LHCN-M2 (cell line): ENCODE measurements around the gene PIP5K1A. TPM values are rescaled to one million over a fixed set of nuclear protein-coding genes. Genes with fewer than 3 reads are reported as not detected.
"Not testable (repeated sequence)": the region's sequence is repeated elsewhere in the genome, so short reads cannot be mapped to it uniquely, and the experiment has no call there.

ENCODE experiments used
- DNase-seq: peaks from one replicate; pipeline ENCODE4 v3.0.0-alpha.2; 2012; ENCODE audit warnings: low read depth
- polyA plus RNA-seq: library from polyadenylated mRNA; unstranded; fragments of >200 nt; gene quantifications from one replicate; pipeline ENCODE4 v1.2.1, GENCODE V29; 2012; ENCODE audit warnings: missing spikeins
- total RNA-seq: library from RNA; depleted of rRNA; stranded (reverse); fragments of >200 nt; gene quantifications from 2 replicates; pipeline ENCODE4 v1.2.3, GENCODE V29; 2014; rRNA removed

The PIP5K1A gene, protein sequence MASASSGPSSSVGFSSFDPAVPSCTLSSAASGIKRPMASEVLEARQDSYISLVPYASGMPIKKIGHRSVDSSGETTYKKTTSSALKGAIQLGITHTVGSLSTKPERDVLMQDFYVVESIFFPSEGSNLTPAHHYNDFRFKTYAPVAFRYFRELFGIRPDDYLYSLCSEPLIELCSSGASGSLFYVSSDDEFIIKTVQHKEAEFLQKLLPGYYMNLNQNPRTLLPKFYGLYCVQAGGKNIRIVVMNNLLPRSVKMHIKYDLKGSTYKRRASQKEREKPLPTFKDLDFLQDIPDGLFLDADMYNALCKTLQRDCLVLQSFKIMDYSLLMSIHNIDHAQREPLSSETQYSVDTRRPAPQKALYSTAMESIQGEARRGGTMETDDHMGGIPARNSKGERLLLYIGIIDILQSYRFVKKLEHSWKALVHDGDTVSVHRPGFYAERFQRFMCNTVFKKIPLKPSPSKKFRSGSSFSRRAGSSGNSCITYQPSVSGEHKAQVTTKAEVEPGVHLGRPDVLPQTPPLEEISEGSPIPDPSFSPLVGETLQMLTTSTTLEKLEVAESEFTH
- 48.9 and 49.7 TPM in 2 replicates for total RNA-seq
- polyA plus RNA-seq: 33.5 TPM

DNA sequence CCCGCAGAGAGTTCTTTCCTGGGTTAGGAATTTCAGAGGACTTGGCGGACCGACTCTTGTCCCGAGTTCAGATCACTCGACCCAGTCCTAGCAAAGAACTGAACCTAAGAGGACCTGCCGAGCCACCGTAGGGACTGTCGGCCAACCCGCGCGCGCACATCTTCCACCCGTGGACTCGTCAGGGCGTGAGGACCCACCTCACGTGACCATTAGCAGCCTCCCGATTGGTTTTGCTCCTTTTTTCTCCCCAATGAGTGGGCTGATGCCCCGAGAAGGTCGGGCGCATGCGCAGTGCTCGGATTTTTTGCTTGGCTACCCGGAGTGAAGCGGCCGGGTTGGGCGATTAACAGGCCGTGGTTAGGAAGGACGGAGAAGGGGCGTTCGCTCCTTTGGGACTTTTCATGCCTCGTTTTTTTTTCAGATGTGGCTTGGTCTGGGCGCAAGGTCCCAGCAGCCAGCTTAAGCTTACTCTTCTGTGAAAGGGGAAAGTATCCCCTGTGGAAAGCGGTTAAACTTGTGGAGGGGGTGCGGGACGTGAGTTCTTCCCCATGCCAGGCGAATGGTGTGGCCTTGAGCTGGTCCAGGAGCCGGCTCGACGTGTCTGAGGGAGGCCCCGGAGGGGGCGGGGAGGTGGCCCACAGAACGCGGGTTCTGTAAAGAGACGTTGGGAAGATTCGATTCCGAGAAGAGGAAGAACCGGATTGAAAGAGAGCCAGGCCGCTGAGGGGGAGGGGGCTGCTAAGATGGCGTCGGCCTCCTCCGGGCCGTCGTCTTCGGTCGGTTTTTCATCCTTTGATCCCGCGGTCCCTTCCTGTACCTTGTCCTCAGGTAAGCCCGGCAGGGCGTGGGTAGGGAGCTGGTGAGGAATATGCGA lies at the start of gene PIP5K1A:
Gene PIP5K1A, plus strand, starts transcription at position 299 of the 874 bp plus-strand sequence. Its CDS starts 445 bp downstream, at position 744.
- DNase-seq: peak; percentile 99

DNA sequence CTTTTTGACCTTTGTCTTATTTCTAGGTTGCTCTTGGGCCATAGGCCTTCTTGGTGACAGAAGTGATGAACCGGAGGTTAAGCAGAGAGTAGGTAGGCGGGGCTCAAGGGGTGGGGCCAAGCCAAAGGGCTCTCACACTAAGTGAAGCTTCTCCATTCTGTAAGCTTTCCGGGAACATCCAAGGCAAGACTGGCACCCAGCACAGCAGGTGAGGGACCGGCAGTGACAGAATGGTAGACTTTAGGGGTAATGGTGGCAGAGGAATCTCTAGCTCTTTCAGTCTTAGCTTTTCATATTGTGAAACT lies 41.9 kb upstream of the PIP5K1A start, which contains the start of gene TNFAIP8L2:
Gene TNFAIP8L2, plus strand, starts transcription at position 135 of the 305 bp plus-strand sequence. CDS start 2,049 bp downstream, outside the sequence.
- no peak for DNase-seq

DNA sequence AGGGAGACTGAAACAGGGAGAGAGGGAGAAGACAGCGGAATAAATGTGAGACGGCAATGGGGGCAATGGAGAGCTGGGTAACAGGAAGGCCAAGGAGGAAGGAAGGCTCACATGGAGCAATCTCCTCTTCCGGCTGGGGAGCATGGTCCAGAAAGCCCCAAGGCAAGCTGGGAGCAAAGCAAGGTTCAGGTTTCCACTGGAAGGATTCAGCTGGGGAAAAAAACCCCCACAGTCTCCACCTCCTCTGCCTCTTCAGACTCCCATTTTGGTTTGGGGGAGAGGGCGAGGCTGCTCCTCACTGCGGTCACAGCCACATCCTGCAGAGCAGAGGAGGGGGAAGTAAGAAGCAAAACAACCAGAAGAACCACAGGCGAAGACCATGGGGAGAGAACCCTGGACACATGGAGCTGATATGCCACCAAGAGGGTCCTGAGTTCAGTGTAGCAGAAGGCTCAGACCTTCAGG lies 41.3 kb upstream of the PIP5K1A start:
- DNase-seq: no peak

DNA sequence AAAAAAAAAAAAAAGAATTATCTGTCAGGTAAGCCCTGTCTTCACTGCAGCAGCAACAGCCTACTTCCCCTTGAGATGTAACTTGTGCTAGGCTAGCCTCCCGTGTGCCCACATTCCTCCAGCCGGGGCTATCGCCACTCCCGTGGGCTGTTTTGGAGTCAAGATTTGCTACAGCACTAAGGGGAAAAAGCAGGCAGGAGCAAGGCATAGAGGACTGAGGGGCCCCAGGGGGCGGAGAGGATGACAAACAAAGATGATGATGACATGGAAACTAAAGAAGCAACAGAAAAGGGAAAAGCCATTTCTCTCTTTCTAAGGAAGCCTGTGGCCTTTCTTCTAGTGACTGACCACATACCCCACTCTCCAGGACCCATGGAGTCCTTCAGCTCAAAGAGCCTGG lies 40.0 kb upstream of the PIP5K1A start:
- DNase-seq: no peak

DNA sequence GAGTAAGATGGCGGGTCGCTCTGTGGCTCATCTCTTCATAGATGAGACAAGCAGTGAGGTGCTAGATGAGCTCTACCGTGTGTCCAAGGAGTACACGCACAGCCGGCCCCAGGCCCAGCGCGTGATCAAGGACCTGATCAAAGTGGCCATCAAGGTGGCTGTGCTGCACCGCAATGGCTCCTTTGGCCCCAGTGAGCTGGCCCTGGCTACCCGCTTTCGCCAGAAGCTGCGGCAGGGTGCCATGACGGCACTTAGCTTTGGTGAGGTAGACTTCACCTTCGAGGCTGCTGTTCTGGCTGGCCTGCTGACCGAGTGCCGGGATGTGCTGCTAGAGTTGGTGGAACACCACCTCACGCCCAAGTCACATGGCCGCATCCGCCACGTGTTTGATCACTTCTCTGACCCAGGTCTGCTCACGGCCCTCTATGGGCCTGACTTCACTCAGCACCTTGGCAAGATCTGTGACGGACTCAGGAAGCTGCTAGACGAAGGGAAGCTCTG lies 39.6 kb upstream of the PIP5K1A start:
- DNase-seq: no peak

DNA sequence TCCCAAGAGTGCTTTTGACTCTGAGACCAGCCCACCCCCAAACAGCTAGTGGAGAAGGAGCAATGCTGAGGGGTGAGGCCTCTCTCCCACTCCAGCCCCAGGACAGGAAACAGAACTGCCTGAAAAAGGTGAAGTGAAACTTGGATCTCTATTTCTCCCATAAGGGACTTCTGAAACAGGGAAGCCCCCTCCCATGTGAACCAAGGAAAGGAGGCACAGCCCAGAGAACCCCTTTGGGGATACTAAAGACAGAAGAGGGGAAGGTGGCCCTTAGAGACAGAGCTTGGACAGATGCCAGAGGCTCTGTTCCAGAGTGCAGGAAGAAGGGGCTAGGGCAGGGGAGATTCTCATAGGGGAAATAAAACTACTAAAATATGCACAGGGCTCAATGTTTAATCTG lies 39.0 kb upstream of the PIP5K1A start:
- no peak for DNase-seq

DNA sequence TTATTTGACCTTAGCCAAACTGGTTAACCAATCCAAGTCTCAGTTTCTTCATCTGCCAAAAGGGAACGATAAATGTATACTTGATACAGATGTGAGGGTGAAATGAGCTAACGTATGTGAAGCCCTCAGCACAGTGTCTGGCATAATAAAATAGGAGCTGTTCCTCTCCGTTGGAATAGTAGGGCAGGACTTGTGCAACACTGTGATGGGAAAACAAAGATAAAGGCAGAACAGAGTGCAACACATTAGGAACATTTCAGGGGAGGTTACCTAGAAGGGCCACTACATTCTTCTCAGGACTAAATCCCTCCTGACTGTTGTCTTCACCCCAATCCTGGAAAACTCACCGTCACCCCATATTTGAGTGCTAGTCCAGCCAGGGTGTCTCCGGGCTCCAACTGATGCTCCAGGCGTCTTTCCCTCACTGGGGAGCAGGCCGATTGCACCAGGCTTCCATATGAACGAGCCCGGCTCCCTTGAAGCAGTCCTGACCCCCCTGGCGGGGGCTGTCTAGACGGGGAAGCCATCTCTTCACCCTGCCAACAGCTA lies 33.5 kb upstream of the PIP5K1A start:
- no peak for DNase-seq

DNA sequence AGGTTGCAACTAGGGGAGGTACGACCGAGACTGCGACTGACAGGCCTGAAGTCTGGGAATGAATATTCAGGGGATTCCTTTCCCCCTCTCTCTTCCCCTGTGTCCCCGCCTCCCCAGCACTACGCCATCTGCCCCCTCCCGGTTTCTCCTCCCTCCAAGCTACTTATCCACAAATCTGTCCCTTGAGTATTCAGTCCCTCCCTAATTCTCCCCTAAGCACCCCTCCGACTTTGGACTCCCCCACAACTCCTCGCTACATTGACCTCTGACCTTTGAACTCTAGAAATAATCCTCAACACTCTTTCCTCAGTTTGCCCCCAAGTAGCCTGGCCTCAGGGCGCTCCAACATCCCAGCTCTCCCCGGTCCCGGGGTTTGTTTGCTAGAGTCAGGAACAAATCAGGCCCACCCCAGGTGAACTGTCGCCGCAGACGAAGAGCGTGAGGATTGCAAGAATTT lies 33.0 kb upstream of the PIP5K1A start:
- peak; percentile 60 for DNase-seq

DNA sequence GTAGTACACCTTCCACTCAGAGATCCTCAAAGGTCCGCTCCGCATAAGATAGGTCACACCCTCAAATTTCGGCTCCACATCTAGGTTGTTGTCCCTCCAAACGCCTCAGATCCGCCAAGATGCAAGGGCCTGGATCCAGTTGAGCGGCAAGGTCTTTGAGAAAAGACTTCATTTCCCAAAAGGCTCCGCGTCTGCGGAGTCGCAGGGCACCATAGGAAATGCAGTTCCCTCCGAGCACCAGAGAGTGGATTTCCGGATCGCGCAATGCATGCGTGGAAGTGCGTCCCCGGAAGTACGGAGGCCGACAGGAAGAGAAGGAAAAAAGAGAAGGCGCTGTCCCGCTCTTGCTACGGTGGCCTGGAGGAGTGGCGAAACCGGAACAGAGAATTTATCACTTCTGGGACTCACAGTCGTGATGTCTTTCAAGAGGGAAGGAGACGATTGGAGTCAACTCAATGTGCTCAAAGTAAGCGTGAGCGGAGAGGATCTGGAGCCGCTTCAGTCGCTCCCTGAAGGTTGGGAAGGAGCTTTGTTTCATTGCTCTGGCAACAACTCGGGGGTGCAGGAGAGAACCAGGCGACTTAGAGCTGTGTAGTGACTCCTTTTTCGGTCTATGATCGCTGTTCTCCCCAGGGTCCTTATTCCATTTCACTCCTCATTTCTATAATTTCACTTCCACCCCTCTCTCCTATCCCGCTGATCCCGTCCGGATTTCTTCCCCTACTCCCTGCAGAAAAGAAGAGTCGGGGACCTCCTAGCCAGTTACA lies 32.4 kb upstream of the PIP5K1A start, which contains the start of the genes LYSMD1 and SCNM1:
Gene LYSMD1, minus strand, starts transcription at position 165 of the 767 bp plus-strand sequence. CDS start 644 bp downstream, outside the sequence.
Gene SCNM1, plus strand, starts transcription at position 407 of the 767 bp plus-strand sequence. Its CDS starts 9 bp downstream, at position 416.
- DNase-seq: peak; percentile 99

DNA sequence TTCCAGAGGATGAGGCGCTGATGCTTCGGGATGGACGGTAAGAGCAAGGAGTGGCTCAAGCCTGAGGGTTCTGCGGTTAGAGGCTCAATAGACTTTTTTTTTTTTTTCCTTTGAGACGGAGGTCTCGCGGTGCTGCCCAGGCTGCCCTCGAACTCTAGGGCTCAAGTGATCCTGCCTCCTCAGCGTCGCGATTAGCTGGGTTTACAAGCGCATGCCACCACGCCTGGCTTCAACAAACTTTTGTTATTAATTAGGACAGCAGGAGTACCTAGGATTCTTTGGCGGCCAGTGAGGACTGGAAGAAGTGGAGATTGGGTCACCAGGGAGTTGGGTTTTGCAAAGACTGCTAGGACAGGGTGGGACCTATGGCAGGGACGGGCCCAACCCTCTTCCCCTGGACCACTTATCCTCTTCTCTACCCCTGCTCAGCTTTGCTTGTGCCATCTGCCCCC lies 31.8 kb upstream of the PIP5K1A start:
- peak; percentile 76 for DNase-seq

DNA sequence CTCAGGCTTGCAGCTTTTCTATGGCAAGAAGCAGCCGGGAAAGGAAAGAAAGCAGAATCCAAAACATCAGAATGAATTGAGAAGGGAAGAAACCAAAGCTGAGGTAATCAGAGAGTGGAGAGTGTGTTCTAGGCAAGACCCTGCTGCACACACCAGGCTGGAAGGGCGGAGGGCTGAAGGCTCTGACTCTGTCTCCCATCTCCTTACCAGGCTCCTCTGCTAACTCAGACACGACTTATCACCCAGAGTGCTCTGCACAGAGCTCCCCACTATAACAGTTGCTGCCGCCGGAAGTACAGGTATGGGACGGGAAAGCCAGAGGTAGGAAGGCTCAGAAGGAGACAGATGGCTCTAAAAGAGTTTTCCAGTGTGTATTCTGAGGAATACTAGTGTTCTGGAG lies 31.2 kb upstream of the PIP5K1A start:
- DNase-seq: no peak

DNA sequence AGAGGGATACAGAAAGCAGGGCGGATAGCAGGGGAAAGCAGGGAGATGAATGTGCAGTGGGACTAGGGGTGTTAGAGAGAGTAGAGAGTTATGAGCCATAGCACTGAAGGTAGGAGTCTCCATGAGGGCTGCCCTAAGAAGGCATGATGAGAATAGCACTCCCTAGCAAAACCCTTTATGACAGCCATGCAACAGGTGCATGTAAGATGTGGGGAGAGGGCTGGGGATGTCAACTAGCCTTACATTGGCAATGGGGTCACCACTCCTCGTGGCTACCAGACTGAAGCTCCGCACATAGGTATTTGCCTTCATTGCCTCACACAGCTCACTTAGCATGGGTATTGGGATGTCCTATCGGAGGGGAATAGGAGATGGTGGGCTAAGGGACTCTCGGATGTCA lies 27.2 kb upstream of the PIP5K1A start:
- DNase-seq: no peak

DNA sequence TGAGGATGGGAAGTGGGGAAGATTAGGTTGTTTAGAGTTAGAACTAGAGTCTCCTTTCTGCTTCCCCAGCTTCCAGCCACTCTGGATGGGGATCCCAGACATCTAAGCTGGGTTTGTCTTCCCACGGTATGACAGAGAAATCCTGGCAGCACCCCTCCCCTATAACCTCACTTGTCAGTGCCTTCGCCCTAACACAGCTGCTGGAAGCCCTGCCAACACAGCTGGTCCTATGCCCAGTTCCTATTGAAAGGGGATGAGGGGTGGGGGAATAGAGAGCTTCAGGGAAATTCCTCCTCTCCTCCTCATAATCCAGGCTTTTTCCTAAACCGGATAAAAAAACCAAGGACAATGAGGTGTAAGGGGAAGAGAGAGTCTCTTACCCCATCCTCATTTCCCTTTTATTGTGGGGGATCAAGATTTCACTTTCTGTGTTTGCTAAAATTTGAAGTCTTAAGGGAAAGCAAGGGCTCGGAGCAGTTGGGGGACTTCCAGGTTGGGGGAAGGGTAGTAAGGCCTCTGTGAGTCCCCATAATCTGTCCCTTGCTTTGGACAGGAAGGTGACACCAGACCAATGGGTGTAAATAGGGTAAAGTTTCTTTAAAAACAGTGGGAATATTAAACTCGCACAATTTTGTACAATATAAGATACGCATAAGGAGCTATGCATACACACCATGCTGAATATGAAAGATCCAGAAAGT lies 23.2 kb upstream of the PIP5K1A start:
- DNase-seq: no peak

DNA sequence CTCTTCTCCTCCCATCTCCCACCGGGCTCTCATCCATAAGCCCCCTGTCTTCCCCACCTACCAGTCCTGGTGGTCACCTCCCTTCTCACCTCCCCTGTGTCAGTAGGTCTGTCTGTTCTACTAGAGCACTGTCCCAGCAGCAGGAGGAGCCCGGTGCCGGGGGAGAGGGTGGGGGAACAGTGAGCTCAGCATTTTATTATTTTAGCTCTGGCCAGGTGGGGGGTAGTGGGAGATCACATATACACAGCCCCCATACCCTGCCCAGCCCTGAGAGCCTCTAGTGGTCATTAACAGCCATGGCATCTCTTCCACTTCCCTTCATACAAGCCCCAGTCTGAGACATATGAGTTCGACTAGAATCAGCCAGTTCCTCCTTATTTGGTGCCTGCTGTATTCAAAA lies 22.5 kb upstream of the PIP5K1A start, which contains the start of gene TMOD4:
Gene TMOD4, minus strand, starts transcription at position 119 of the 400 bp plus-strand sequence. CDS start 1,106 bp downstream, outside the sequence.
- no peak for DNase-seq

DNA sequence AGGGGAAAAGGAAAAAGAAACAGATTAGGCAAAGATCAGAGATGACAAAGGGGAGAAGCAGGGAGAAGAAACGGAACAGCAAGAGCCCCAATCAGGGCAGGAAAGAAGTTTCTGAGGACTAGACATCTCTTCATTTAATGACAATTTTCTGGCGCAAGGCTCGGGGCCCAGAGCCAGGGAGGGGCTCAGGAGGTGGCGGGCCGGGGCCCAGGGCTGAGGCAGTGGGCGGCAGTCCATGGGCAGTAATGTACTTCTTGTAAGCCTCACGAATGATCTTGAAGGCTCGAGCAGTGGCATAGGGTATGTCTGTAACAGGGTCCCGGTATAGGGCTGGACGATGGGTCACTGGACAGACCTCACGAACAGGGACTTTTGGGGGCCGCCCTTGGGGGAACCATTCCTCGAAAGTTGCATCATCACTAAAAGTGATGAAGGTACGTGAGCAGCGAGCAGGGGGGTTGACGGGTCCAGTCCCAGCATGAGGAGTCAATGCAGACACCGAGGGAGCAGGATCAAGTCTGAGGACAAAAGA lies 21.8 kb upstream of the PIP5K1A start:
- no peak for DNase-seq

DNA sequence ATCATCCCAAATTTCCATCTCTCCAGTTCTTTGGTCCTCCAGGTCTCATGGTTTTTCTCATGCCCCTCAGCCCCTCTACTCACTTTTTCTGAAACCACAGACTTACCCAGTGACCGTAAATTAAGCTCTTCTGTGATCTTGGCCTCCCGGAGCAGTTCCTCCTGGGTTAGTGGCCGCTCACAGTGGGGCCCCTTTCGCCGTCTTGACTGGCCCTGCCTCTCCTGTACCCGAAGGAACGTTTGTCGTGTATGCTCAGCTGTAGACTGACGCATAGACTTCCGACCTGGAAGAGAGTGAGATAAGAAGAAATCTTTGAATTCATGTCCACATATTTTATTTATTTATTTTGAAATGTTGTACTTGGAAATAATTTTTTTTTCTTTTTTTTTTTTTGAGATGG lies 14.1 kb upstream of the PIP5K1A start:
- DNase-seq: no peak

DNA sequence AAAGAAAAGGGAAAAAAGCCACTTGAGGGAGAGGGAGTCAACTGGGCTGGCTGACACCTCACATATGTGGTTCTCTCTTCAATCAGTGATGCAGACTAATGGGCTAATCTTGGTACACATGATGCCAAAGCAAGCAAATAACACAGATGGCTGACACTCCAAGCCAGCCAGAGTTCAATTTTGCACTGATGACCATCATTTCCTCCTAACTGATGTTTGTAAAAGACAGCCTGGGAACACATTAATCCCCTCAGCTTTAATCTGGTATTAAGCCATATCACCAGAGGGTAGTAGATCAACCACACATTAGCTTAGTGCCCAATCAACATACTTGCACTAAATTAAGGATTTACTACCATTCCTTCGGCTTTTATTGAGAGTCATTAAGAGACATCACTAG lies 11.1 kb upstream of the PIP5K1A start:
- DNase-seq: no peak

DNA sequence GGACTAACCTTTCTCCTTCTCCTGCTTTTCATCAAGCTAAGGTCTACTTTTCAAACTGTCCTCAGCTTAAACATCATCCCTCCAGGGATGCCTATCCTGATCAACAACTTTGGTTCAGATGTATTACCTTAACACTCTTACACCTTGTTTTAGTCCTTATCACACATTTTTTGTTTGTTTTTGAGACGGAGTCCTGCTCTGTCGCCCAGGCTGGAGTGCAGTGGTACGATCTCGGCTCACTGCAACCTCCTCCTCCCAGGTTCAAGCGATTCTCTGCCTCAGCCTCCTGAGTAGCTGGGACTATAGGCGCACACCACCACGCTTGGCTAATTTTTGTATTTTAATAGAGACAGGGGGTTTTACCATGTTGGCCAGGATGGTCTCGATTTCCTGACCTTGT lies 9.7 kb upstream of the PIP5K1A start:
- not testable (repeated sequence) for DNase-seq
